ENCODE data around the gene EIF2AK2. TPM values are rescaled to one million over a fixed set of nuclear protein-coding genes. Genes with fewer than 3 reads are reported as not detected.

EIF2AK2 gene
- total RNA-seq, 2 experiments from 2014 or later = 113 to 117 TPM

DNA sequence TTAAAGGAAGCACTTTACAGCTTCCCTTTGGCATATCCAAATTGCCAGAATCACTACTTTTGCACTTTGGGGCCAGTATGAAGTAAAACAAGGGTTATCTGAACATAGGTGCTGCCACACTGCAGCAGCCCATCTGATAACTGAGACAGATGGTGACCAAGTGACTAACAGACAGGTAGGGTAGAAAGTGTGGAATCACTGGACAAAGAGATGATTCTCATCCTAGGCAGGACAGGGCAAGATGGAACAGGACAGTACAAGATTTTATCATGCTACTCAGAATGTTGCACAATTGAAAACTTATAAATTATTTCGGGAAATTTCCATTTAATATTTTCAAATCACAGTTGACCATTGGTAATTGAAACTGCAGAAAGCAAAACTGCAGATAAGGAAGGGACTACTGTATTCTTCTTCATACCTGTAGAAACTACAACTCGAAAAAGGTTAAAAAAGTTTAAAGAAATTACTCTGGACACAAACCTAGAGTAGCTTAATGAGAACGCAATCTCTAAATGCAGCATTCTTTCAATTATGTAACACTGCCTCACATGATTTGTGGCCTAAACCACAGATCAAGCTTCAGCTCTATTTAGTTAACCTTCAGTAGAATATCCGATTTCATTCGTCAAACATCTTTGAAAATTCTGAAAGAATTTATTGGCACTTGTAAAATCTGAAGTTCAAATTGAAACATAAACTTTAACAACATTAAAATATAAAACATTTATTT is 104.0 kb downstream of the EIF2AK2 start:
- no peak for DNase-seq
- H3K36me3 Mint-ChIP-seq (ENCODE audit: low read depth) = peaks cover 32% of the 10 kb centered on the region
- H3K9me3 Mint-ChIP-seq (ENCODE audit: insufficient read depth) = no peaks in the 10 kb centered on the region
- H3K4me1 Mint-ChIP-seq (ENCODE audit: low read depth) = no peaks in the 10 kb centered on the region
- no peak overlapping the region for H3K27ac Mint-ChIP-seq
- no peaks in the 10 kb centered on the region for H3K27me3 Mint-ChIP-seq (ENCODE audit: low read depth)
- ChIA-PET CTCF (no interaction called here), POLR2A (no interaction called here)
- no peak for ATAC-seq
- H3K4me3 Mint-ChIP-seq = no peak overlapping the region

Other genes with a start within 250 kb of the EIF2AK2 start
- 10 to 100 TPM; 35.8 to 38.1 TPM for gene STRN, start 190.4 kb downstream of the EIF2AK2 start, total RNA-seq
- 10 to 100 TPM; 16.4 to 17.0 TPM for gene HEATR5B, start 72.6 kb downstream of the EIF2AK2 start, total RNA-seq
- gene GPATCH11, start 72.5 kb downstream of the EIF2AK2 start, total RNA-seq = 10 to 100 TPM; 11.2 to 11.8 TPM
- gene SULT6B1, start 31.7 kb upstream of the EIF2AK2 start, total RNA-seq = not detected
- gene CEBPZOS, start 39.5 kb upstream of the EIF2AK2 start, total RNA-seq = 10 to 100 TPM; 35.1 to 36.0 TPM
- gene CEBPZ, start 74.6 kb upstream of the EIF2AK2 start, total RNA-seq = 10 to 100 TPM; 46.7 to 54.4 TPM
- gene NDUFAF7, start 74.7 kb upstream of the EIF2AK2 start, total RNA-seq = 10 to 100 TPM; 19.7 to 20.0 TPM
- 10 to 100 TPM; 18.7 to 21.5 TPM for gene PRKD3, start 167.9 kb upstream of the EIF2AK2 start, total RNA-seq
- not detected for gene QPCT, start 187.7 kb upstream of the EIF2AK2 start, total RNA-seq